HEK293 (cell line): ENCODE results near the gene CNBP.
"Not testable (repeated sequence)": the region's sequence is repeated elsewhere in the genome, so short reads cannot be mapped to it uniquely, and the experiment has no call there.

ENCODE experiments used
- CTCF ChIA-PET: fragments of 350-600 bp; formaldehyde crosslinking; extraction: SDS; loops from one replicate; lab custom pipeline; 2021; ENCODE audit warnings: antibody characterized with exemption; lab: Yijun Ruan, JAX
- POLR2A ChIA-PET: fragments of 300-600 bp; formaldehyde crosslinking; extraction: SDS; loops from one replicate; lab custom pipeline; 2020; ENCODE audit warnings: antibody characterized with exemption, inconsistent platforms; lab: Yijun Ruan, JAX
- H3K27ac ChIP-seq: fragments of 200-500 bp; sonication (Bioruptor generic); 2 replicates; pipeline ENCODE4 v1.5.1; 2014; ENCODE audit warnings: low read depth, low read length, control low read depth, inconsistent platforms; ENCODE audit errors: extremely low read depth
- H3K36me3 ChIP-seq, 2 experiments: fragments of 200-500 bp in 1 of 2; sonication (Bioruptor generic) in 1 of 2; 1 replicate in 1 of 2; 2 replicates in 1 of 2; pipeline ENCODE4 v1.5.1; 2014 to 2017; ENCODE audit warnings: inconsistent platforms in 2 of 2, low read length in 2 of 2; ENCODE audit not compliant: control insufficient read depth in 2 of 2, insufficient read depth in 1 of 2
- H3K4me1 ChIP-seq: fragments of 200-500 bp; sonication (Bioruptor generic); 2 replicates; pipeline ENCODE4 v1.5.1; 2014; ENCODE audit warnings: mild to moderate bottlenecking, low read length, inconsistent platforms; ENCODE audit not compliant: control insufficient read depth, insufficient read depth
- H3K4me3 ChIP-seq: 2 replicates; pipeline ENCODE4 v1.5.1; 2011; ENCODE audit warnings: low read depth, mild to moderate bottlenecking, control low read depth, low read length, moderate library complexity
- H3K9me3 ChIP-seq: fragments of 200-500 bp; sonication (Bioruptor generic); 2 replicates; pipeline ENCODE4 v1.5.1; 2014; ENCODE audit warnings: low read depth, low read length, inconsistent platforms; ENCODE audit not compliant: control insufficient read depth, insufficient read depth
- BCL11A ChIP-seq: fragments of 450-650 bp; formaldehyde crosslinking; IDR thresholded peaks from 2 replicates; pipeline ENCODE4 v1.5.1; 2016; ENCODE audit warnings: low read depth, missing biosample characterization, missing genetic modification characterization
- GFI1B ChIP-seq: fragments of 450-650 bp; formaldehyde crosslinking; IDR thresholded peaks from 2 replicates; pipeline ENCODE4 v1.5.1; 2016; ENCODE audit warnings: missing biosample characterization, missing genetic modification characterization
- SCRT1 ChIP-seq: fragments of 450-650 bp; formaldehyde crosslinking; IDR thresholded peaks from 2 replicates; pipeline ENCODE4 v1.5.1; 2016; ENCODE audit warnings: missing biosample characterization, missing genetic modification characterization, borderline replicate concordance
- TRIM28 ChIP-seq: IDR thresholded peaks from 2 replicates; pipeline ENCODE4 v1.6.1; 2011; ENCODE audit warnings: low read length, control low read depth, borderline replicate concordance
- YY2 ChIP-seq: fragments of 450-650 bp; formaldehyde crosslinking; IDR thresholded peaks from 2 replicates; pipeline ENCODE4 v1.5.1; 2016; ENCODE audit warnings: missing biosample characterization, missing genetic modification characterization
- ZEB2 ChIP-seq: fragments of 450-650 bp; formaldehyde crosslinking; IDR thresholded peaks from 2 replicates; pipeline ENCODE4 v1.5.1; 2016; ENCODE audit warnings: missing biosample characterization, missing genetic modification characterization
- ZNF138 ChIP-seq: fragments of 450-650 bp; formaldehyde crosslinking; IDR thresholded peaks from 2 replicates; pipeline ENCODE4 v1.5.1; 2016; ENCODE audit warnings: missing biosample characterization, missing genetic modification characterization, borderline replicate concordance
- ZNF140 ChIP-seq: fragments of 450-650 bp; formaldehyde crosslinking; IDR thresholded peaks from 2 replicates; pipeline ENCODE4 v1.5.1; 2016; ENCODE audit warnings: missing biosample characterization, missing genetic modification characterization
- ZNF146 ChIP-seq: fragments of 450-650 bp; formaldehyde crosslinking; IDR thresholded peaks from 2 replicates; pipeline ENCODE4 v1.5.1; 2016; ENCODE audit warnings: missing biosample characterization, missing genetic modification characterization
- ZNF155 ChIP-seq: fragments of 450-650 bp; formaldehyde crosslinking; IDR thresholded peaks from 2 replicates; pipeline ENCODE4 v1.5.1; 2016; ENCODE audit warnings: missing biosample characterization, missing genetic modification characterization
- ZNF239 ChIP-seq: fragments of 450-650 bp; formaldehyde crosslinking; IDR thresholded peaks from 2 replicates; pipeline ENCODE4 v1.5.1; 2016; ENCODE audit warnings: missing biosample characterization, missing genetic modification characterization
- ZNF341 ChIP-seq: fragments of 450-650 bp; formaldehyde crosslinking; IDR thresholded peaks from 2 replicates; pipeline ENCODE4; 2016; ENCODE audit warnings: low read depth, missing biosample characterization, missing genetic modification characterization
- ZNF391 ChIP-seq: fragments of 450-650 bp; formaldehyde crosslinking; IDR thresholded peaks from 2 replicates; pipeline ENCODE4 v1.5.1; 2016; ENCODE audit warnings: low read depth, missing biosample characterization, missing genetic modification characterization, borderline replicate concordance
- ZNF416 ChIP-seq: fragments of 450-650 bp; formaldehyde crosslinking; IDR thresholded peaks from 2 replicates; pipeline ENCODE4 v1.5.1; 2016; ENCODE audit warnings: missing biosample characterization, missing genetic modification characterization
- ZNF544 ChIP-seq: fragments of 450-650 bp; formaldehyde crosslinking; IDR thresholded peaks from 2 replicates; pipeline ENCODE4 v1.5.0; 2017; ENCODE audit warnings: missing biosample characterization, missing genetic modification characterization
- ZNF555 ChIP-seq: fragments of 450-650 bp; formaldehyde crosslinking; conservative IDR thresholded peaks from 2 replicates; pipeline ENCODE4 v1.5.1; 2017; ENCODE audit warnings: missing biosample characterization, mild to moderate bottlenecking, missing genetic modification characterization, inconsistent platforms
- ZSCAN30 ChIP-seq: fragments of 450-650 bp; IDR thresholded peaks from 2 replicates; pipeline ENCODE4 v1.5.1; 2018; ENCODE audit warnings: missing biosample characterization, mild to moderate bottlenecking, missing genetic modification characterization, moderate library complexity
- TF ChIP-seq, protein P1 (sequence below): fragments of 450-650 bp; formaldehyde crosslinking; IDR thresholded peaks from 2 replicates; pipeline ENCODE4 v1.5.0; 2017; ENCODE audit warnings: missing biosample characterization, missing genetic modification characterization, borderline replicate concordance
- TF ChIP-seq, protein P2 (sequence below): fragments of 450-650 bp; formaldehyde crosslinking; IDR thresholded peaks from 2 replicates; pipeline ENCODE4 v1.5.1; 2017; ENCODE audit warnings: missing biosample characterization, missing genetic modification characterization
- TF ChIP-seq, protein P3 (sequence below): sonication (generic); formaldehyde crosslinking; IDR thresholded peaks from 2 replicates; pipeline ENCODE4 v1.8.1; 2022; ENCODE audit warnings: mild to moderate bottlenecking, moderate library complexity, missing genetic modification reagents
- TF ChIP-seq, protein P4 (sequence below): fragments of 450-650 bp; formaldehyde crosslinking; IDR thresholded peaks from 2 replicates; pipeline ENCODE4 v1.5.1; 2017; ENCODE audit warnings: missing biosample characterization, missing genetic modification characterization
- TF ChIP-seq, protein P5 (sequence below): fragments of 450-650 bp; formaldehyde crosslinking; IDR thresholded peaks from 2 replicates; pipeline ENCODE4 v1.5.1; 2016; ENCODE audit warnings: missing biosample characterization, missing genetic modification characterization, borderline replicate concordance

The CNBP gene

DNA sequence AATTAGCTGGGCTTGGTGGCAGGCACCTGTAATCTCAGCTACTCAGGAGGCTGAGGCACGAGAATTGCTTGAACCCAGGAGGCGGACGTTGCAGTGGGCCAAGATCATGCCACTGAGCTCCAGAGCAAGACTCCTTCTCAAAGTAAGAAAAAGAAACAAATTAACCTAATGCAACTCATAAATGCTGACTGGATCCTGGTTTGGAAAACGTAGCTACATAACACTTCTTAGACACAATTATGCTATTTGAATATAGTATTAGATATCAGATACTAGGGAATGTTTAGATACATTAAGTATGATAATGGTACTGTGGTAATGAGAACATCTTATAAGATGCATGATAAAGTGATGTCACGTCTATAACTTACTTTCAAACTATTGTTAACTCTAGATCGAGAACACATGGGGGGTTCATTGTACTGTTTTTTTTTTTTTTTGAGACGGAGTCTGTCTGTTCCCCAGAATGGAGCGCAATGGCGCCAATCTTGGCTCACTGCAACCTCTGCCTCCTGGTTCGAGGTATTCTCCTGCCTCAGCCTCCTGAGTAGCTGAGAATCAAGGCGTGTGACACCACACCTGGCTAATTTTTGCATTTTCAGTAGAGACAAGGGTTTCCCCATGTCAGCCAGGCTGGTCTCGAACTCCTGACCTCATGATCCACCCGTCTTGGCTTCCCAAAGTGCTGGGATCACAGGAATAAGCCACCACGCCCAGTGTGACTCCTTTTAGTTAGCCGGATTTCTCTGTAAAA is 16.9 kb downstream of the CNBP start:
- Histone ChIP-seq H3K27ac (no peak overlapping the region), H3K4me3 (no peak overlapping the region), H3K4me1 (no peaks in the 10 kb centered on the region), H3K36me3 (peaks cover 39 to 57% of the 10 kb centered on the region in 2 experiments), H3K9me3 (no peaks in the 10 kb centered on the region)
- POLR2A ChIA-PET, result interaction anchor here (0.7 kb wide), 1 partner anchor 17 kb away, joined by 3 read pairs; no protein-coding TSS in a partner anchor
- CTCF ChIA-PET, result interaction anchor here (0.7 kb wide), 1 partner anchor 79 kb away, joined by 4 read pairs; no protein-coding TSS in a partner anchor
- TF ChIP-seq YY2 (tag by site-specific recombination), result no peak
- TF ChIP-seq ZNF341 (tag by site-specific recombination), result no peak
- TF ChIP-seq, protein P1, sequence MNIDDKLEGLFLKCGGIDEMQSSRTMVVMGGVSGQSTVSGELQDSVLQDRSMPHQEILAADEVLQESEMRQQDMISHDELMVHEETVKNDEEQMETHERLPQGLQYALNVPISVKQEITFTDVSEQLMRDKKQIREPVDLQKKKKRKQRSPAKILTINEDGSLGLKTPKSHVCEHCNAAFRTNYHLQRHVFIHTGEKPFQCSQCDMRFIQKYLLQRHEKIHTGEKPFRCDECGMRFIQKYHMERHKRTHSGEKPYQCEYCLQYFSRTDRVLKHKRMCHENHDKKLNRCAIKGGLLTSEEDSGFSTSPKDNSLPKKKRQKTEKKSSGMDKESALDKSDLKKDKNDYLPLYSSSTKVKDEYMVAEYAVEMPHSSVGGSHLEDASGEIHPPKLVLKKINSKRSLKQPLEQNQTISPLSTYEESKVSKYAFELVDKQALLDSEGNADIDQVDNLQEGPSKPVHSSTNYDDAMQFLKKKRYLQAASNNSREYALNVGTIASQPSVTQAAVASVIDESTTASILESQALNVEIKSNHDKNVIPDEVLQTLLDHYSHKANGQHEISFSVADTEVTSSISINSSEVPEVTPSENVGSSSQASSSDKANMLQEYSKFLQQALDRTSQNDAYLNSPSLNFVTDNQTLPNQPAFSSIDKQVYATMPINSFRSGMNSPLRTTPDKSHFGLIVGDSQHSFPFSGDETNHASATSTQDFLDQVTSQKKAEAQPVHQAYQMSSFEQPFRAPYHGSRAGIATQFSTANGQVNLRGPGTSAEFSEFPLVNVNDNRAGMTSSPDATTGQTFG (tag by site-specific recombination), result no peak
- TF ChIP-seq ZNF146 (tag by site-specific recombination), result no peak
- no peak for TF ChIP-seq ZNF544 (tag by site-specific recombination)
- TF ChIP-seq ZSCAN30 (tag by site-specific recombination), result no peak
- TF ChIP-seq, protein P2, sequence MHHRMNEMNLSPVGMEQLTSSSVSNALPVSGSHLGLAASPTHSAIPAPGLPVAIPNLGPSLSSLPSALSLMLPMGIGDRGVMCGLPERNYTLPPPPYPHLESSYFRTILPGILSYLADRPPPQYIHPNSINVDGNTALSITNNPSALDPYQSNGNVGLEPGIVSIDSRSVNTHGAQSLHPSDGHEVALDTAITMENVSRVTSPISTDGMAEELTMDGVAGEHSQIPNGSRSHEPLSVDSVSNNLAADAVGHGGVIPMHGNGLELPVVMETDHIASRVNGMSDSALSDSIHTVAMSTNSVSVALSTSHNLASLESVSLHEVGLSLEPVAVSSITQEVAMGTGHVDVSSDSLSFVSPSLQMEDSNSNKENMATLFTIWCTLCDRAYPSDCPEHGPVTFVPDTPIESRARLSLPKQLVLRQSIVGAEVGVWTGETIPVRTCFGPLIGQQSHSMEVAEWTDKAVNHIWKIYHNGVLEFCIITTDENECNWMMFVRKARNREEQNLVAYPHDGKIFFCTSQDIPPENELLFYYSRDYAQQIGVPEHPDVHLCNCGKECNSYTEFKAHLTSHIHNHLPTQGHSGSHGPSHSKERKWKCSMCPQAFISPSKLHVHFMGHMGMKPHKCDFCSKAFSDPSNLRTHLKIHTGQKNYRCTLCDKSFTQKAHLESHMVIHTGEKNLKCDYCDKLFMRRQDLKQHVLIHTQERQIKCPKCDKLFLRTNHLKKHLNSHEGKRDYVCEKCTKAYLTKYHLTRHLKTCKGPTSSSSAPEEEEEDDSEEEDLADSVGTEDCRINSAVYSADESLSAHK, result no peak
- TF ChIP-seq, protein P3, sequence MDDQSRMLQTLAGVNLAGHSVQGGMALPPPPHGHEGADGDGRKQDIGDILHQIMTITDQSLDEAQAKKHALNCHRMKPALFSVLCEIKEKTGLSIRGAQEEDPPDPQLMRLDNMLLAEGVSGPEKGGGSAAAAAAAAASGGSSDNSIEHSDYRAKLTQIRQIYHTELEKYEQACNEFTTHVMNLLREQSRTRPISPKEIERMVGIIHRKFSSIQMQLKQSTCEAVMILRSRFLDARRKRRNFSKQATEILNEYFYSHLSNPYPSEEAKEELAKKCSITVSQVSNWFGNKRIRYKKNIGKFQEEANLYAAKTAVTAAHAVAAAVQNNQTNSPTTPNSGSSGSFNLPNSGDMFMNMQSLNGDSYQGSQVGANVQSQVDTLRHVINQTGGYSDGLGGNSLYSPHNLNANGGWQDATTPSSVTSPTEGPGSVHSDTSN (CRISPR knock-in tag), result no peak
- TF ChIP-seq ZNF239, result no peak
- TF ChIP-seq, protein P4, sequence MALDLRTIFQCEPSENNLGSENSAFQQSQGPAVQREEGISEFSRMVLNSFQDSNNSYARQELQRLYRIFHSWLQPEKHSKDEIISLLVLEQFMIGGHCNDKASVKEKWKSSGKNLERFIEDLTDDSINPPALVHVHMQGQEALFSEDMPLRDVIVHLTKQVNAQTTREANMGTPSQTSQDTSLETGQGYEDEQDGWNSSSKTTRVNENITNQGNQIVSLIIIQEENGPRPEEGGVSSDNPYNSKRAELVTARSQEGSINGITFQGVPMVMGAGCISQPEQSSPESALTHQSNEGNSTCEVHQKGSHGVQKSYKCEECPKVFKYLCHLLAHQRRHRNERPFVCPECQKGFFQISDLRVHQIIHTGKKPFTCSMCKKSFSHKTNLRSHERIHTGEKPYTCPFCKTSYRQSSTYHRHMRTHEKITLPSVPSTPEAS (tag by site-specific recombination), result no peak
- no peak for TF ChIP-seq ZNF140 (tag by site-specific recombination)

DNA sequence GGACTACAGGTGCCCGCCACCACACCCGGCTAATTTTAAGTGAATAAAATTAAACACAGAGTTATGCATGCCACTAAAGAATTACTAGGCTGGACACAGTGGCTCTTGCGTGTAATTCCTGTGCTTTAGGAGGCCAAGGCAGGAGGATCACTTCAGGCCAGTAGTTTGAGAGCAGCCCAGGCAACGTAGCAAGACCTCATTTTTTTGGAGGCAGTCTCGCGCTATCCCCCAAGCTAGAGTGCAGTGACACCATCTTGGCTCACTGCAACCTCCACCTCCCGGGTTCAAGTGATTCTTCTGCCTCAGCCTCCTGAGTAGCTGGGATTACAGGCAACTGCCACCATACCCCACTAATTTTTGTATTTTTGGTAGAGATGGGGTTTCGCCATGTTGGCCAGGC is 18.1 kb downstream of the CNBP start:
- H3K4me1 ChIP-seq, POLR2A ChIA-PET, CTCF ChIA-PET, H3K4me3 ChIP-seq, H3K9me3 ChIP-seq, H3K27ac ChIP-seq: not testable (repeated sequence)
- peaks cover 33 to 45% of the 10 kb centered on the region in 2 experiments for H3K36me3 ChIP-seq

DNA sequence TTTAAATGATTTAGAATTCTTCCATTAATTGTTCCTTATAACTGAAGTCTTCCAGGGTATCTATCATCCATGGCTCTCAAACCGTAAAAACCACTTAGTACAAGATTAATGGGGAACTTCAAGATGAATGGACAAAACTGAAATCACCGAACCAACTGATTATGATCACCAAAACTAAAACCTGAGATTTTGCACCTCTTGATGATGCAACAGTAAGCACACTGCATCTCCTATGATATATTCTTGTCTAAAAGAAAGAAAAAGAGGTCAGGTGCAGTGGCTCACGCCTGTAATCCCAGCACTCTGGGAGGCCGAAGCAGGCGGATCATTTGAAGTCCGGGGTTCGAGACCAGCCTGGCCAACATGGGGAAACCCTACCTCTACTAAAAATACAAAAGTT is 19.2 kb downstream of the CNBP start:
- Histone ChIP-seq H3K4me3 (no peak overlapping the region), H3K9me3 (no peaks in the 10 kb centered on the region), H3K36me3 (peaks cover 22 to 34% of the 10 kb centered on the region in 2 experiments), H3K27ac (no peak overlapping the region), H3K4me1 (no peaks in the 10 kb centered on the region)
- CTCF ChIA-PET, result interaction anchor here (3.3 kb wide), 1 partner anchor 81 kb away, joined by 32 read pairs; no protein-coding TSS in a partner anchor
- POLR2A ChIA-PET, result interaction anchor here (0.6 kb wide), 1 partner anchor 43 kb away, joined by 3 read pairs; the partner anchor contains the start of gene RAB43
- no peak for TF ChIP-seq TRIM28
- TF ChIP-seq BCL11A (tag by site-specific recombination), result no peak
- no peak for TF ChIP-seq ZNF391 (tag by site-specific recombination)
- TF ChIP-seq ZNF416 (tag by site-specific recombination), result no peak
- no peak for TF ChIP-seq ZEB2 (tag by site-specific recombination)
- no peak for TF ChIP-seq SCRT1 (tag by site-specific recombination)
- TF ChIP-seq ZNF155 (tag by site-specific recombination), result no peak
- TF ChIP-seq, protein P5, sequence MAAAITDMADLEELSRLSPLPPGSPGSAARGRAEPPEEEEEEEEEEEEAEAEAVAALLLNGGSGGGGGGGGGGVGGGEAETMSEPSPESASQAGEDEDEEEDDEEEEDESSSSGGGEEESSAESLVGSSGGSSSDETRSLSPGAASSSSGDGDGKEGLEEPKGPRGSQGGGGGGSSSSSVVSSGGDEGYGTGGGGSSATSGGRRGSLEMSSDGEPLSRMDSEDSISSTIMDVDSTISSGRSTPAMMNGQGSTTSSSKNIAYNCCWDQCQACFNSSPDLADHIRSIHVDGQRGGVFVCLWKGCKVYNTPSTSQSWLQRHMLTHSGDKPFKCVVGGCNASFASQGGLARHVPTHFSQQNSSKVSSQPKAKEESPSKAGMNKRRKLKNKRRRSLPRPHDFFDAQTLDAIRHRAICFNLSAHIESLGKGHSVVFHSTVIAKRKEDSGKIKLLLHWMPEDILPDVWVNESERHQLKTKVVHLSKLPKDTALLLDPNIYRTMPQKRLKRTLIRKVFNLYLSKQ (tag by site-specific recombination), result no peak
- TF ChIP-seq GFI1B (tag by site-specific recombination), result no peak
- TF ChIP-seq ZNF138 (tag by site-specific recombination), result no peak
- TF ChIP-seq ZNF555 (tag by site-specific recombination), result no peak
